DMS153 (cell line): Measurements from ENCODE around the gene SORBS1.
A peak's percentile ranks its signal among the peaks of the same experiment; 100 is the strongest.

Experiments
- DNase-seq: peaks from one replicate; lab custom pipeline; 2025; lab: John Stamatoyannopoulos, UW

The SORBS1 gene

DNA sequence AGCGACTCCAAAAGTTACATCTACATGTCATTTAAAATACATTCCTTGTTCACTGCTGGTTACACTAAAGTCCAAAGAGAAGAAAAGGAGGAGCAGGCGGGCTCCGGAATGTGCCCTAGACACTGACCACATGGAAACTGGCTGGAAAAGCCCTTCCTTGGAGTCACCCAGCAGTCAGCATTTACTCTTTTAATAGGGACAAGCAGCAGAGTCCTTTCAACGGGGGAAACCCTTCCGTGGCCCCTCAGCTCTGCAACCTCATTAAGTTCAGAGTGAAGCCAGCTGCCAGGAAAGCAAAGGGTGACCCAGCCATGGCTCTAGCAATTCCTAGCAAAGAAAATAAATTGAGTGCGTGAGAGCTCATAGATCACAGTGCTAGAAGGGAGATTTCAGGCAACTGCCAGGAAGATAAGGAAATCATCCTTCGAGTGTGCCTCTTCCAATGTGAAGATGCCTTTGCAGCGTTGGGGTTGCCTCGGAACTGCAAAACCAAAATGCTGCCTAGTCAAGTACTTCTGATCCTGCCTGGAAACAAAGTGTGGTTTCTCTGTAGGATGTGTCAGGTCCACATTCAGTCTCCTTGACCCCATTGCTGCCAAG, 101.6 kb downstream of the SORBS1 start:
- no peak for DNase-seq

DNA sequence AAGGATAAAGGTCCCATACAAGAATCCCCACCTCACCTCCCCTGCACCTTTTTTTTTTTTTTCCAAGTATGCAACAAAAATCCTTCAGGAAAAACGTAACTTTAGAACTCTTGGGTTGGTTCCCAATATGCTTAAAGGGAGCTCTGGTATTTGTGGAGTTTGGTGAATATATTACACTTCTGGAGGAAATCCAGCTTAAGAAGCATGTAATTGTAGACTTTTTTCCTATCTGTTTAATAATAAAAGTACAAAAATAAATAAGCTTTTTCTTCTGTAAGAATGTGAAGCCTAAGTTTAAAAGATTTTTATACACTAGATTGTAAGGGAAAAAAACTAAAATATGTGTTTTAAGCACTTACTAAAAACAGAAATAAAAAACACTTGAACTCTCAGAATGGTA, 102.3 kb downstream of the SORBS1 start:
- DNase-seq: no peak

DNA sequence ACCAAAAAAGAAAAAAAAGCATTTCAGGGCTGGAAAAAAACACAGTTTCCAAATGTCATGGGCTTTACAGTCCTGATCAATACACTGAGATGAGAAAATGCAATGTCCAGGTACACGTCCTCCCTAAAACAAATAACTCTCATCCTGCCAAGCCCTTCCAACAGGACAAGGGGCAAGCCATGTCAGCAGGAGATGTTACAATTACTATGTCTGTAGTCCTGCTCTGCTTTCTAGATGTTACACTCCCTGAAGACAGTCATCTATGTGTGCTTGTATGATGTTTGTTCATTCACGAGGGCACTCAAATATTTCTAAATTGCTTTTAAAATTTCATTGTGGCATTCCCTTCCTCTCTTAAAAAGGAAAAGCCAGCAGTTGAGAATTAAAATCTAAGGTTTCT, 103.2 kb downstream of the SORBS1 start:
- no peak for DNase-seq

DNA sequence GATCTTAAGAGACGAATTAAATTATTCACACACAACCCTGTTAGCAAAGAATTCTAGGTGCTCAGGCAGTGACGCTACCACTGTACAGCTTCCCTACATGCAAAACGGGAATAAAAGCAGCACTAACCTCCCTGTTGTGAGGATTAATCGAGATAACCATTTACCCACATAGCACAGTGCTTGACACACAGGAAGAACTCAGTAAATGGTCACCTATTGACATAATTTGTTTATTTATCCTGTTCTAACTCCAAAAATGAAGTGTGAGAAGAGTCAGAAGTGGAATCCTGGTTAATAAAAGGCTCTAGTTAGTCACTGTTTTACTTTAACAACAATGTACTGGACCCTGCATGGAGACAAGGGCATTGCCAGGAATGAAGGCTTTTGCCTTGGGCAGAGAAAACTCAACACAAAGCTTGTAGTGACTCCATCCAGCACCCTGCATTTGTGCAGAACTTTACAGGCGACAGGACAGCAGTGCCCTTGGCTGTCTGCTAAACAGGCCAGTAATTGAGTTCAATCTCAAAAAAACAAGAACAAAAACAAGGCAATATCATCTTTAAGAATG, 103.8 kb downstream of the SORBS1 start:
- DNase-seq: no peak

DNA sequence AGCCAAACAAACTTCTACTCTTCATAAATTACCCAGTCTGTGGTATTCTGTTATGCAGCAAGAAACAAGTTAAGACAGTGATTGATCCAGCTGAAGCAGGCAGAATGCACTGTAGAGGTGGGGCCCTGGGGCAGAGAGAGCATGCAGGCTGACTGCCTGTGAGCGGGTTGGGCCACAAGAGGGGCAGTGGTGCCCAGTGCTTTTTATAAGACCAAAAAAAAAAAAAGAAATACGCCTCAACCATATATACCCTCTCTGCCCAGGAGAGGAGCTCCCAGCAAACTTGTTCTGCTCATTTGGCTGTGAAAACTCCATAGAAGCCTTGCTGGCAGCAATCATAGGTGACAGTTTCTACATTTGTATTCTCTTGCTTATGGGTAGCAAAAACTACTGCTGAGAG, 104.7 kb downstream of the SORBS1 start:
- no peak for DNase-seq

DNA sequence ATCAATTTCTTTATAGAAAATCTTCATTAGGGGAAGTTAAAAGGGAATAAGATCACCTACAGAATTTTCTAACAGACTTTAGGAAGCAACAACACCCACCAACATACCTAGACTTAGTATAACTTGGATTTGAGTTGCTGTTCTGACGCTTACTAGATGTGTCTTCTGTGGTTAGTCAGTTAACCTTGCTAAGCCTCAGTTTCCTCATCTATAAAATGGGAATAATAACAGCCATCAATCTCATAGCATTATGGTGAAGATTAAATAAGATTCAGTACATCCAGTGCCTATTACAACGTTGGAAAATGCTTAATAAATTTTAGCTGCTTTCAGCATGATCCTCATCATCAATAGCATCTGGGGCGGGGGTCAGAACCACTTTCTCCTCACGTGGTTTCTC, 106.2 kb downstream of the SORBS1 start:
- no peak for DNase-seq

DNA sequence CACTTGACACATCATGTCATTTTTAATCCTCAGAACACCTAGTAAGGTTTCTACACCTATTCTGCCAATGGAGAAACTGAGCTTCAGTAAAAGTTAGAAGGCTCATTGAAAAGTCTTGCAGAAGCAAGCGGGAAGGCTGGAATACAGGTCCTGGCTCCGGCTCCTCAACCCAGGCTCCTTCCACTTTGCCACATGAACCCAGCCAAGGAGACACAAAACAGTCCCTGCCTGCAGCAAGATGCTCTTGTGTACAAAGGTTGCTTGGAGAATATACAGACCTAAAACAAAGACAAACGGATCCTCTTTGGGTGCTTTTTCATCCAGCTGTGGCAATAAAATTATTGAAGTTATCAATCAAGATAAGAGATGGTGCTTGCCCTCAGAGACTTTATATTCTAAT, 106.8 kb downstream of the SORBS1 start:
- DNase-seq: no peak

DNA sequence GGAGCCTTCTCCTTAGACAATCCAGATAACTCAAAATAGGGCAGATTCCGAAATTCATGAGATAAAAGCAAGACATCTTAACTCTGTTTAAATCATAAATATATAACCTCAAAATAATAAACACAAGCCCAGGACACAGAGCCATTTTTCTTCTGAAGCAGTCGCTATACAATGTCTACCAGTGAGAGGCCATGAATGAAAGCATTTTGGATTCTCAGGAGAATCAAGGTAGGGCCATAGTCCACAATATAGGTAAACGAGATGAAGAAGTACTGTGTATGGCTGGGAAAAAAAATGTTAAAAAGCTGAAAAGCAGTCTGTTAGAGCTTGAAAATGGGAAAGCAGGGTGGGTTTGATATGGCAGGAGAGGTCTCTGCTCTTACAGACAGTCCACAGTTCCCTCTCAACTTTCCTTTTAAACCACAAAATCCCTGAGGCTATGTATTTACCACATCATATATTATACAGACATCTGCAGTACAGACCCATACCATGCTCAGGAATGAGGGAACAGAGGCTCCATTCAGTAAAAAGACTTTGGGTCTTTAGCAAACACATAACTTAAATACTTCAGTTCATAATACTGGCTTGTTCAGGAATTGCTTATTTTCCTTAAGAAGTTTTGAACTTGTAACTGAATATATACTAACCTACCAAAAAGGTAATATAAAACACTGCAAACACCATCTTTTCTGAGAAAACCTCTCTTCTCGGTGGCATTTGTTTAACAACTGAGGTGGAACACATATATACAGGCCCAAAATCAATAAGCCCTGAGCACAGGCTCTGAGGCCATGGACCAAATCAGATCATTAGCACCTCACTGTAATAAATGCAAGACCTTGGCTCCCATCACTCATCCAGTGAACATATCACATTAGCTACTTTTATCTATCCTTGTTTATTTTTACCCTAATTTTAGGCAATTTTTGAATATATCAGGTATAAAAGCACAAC, 109.3 kb downstream of the SORBS1 start:
- DNase-seq: no peak

DNA sequence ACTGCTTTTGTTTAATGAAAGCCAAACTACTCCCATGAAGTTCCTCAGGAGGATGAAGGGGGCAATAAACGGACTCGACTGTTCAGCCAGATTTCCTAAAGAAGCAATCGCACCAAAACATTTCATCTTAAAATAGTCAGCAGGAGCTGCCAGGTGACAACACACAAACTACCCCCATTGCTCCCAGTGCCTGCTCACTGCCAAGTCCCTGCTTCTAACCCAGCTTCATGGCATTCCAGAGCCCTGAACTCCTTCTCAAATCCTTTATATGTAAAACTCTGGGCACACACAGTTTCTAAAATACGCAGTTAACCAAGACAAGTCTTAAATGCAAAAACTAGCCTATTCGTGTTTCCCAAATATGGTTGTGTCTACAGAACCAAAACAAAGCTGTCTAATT, 110.0 kb downstream of the SORBS1 start:
- DNase-seq: no peak

DNA sequence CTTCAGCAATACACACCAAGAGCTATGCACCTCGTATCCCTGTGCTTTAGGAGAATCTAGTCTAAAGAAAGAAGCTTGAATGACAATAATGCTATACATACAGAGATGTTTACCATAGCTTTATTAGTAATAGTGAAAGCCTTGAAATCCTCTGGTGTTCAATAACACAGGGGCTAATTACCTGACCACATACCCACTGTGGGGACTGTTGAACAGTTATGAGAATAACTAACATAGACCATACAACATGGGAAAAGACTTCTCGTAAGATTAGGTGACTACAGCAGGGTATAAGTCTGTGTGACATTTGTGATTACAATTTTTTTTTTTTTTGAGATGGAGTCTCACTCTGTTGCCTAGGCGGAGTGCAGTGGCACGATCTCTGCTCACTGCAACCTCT, 111.0 kb downstream of the SORBS1 start:
- DNase-seq: no peak

DNA sequence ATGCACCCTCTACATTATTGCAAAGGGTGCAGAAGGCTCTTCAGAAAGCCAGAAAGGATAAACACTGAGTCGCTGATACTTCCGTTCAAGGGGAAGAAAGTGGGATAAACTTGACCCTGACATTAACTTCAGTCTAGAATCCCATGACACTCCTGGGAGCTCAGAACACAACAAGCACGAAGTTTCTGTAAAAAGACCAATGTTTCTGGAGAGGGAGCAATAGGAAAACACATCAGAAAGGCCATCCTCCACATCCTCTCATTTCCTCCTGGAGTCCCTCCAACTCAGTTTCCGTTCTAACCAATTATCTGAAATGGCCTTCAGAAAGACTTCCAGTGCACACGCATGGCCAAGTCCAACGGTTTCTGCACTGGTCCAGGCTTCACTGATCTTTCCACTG, 113.5 kb downstream of the SORBS1 start:
- no peak for DNase-seq

DNA sequence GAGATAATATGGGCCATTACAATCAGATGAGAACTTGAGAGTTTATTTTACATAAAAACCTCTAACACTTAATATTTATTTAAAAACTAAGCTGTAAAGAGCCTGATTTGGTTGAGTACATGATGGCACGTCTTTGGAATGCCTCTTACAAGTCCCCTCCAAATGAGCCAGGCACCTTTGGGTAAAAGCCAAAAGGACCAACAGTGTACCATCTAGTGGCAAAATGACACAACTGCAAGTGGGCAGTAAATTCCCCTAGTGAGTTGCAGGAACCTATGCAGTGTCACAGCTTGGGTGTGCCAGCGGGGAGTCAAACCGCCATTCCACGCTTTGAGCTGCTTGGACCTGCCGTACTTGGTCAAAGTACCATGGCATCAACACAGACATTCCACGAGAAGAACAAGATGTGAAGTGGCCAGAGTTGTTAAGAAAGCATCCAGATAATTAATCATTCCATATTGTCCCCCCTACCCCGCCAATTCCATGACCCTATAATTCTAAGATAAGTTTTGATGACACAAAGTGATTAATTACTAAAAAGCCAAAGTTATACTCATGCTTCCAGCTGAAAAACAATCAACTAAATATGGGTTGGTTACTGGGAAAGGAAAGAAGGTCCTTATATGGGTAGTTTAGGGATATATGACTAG, 115.2 kb downstream of the SORBS1 start:
- DNase-seq: peak; percentile 17

DNA sequence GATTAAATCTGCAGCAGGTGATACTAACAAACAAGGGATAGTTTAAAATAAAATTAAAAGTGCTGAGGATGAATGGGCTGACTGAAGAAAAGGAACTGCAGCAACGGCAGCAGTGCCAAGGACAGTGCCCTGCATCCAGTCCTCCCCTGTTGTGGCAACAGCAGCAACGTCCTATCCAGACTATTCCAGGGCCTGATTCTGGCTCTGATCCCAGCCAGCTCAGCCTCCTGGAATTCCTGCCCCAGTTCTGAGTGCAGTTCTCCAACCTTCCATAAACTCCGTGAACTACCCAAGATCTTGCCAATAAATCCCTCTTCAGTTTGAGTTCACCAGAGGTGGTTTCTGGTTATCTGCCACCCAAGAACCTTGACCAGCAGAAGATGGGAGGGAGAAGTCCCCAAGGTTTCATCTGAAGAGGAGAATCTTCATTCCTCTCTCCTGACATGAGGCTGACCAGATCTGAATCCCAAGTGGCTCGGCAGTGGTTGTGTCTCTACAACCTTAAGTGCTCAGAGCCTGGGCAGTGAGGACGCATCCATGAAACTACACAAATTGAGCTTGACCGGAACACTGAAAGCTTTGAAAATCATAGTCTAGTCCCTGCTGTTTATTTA, 115.8 kb downstream of the SORBS1 start:
- DNase-seq: no peak

DNA sequence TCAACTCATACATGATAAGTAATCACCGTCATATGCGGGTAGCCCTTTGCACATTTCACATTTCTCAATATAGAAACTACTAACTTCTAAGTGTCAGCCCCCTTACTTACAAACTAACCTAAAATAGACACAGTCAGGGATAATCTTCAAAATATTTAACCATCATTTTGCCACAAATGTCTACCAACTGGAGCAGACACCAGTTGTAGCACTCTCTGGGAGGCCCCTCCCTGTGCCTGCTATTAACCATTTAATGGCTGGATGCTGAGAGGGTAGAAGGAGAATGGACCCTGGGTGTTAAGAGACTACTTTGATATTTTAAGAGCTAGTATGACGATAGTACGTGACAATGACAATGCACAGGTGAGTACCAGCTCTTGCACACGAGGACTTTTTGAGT, 116.4 kb downstream of the SORBS1 start:
- no peak for DNase-seq

DNA sequence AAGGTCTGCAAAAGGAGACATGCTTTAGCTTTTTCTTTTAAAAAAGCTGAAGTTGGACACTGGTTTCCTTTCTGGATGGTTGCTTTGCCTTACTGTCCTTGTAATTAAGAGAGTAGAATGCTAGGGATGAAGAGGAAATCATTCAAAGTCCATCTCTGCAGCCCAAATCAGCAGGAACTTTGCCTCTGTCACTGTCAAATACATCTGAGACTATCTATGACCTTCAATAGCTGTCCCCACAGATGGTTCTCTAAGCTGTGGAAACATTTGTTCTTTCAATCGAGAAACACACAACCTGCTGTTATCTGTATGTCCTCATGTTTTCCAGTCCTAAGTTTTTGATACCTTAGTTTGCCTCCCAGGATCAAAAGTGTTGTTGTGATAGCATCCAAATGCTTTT, 117.5 kb downstream of the SORBS1 start:
- no peak for DNase-seq

DNA sequence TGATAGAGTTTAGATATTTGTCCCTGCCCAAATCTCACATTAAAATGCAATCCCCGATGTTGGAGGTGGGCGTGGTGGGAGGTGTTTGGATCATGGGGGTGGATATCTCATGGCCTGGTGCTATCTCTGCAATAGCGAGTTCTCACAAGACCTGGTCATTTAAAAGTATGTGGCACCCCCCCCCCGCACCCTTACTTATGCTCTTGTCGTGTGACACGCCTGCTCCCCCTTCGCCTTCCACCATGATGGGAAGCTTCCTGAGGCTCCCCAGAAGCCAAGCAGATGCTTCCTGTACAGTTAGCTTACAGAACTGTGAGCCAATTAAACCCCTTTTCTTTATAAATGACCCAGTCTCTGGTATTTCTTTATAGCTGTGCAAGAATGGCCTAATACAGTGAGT, 118.8 kb downstream of the SORBS1 start:
- DNase-seq: no peak

DNA sequence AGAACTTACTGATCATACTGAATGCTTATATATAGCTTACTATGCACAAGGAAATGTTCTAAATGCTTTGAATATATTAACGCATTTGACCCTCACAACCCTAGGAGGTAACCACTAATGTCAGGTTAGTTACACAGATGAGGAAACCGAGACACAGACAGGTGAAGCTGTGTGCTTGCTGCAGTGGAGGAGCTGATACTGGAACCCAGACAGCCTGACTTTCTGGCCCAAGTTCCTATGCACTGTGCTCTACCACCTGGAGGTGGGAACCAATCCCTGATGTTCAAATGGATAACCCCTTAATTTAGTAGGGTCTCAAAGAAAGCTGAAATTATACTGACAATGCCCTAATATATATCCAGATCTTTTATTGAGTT, 119.6 kb downstream of the SORBS1 start:
- no peak for DNase-seq

DNA sequence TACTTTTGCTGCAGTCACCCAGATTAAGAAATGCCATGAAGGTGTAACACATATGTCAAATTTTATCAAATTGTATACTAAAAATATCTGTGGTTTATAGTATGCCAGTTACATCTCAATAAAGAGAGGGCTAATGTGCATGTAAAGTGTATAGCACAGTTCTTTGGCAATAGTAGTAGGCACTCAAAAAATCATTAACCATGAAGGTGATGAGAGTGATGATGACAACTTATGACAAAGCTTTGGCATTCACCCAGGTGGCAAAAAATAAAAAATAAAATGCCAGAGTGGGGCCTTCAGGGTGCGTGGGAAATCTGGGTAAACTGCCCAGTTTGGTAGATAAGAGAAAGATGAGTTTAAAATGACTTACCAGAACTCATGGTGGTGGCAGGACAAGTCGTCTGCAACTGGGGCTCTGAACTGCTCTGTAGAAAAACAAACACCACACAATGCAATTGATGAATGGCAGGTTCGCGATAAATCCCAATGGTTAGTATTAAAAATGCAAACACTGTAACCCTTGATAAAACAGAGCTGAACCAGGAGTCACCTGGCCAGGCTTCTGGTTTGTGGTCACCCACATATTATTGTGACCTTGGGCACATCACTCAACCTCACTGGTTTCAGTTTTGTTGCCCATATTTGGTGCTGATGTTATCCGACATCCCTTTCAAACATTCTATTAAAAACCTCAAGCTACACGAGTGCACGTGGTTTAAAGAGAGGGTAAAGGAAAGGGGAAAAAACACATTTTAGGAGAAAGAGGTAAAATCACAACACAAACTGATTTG, 120.2 kb downstream of the SORBS1 start:
- no peak for DNase-seq

DNA sequence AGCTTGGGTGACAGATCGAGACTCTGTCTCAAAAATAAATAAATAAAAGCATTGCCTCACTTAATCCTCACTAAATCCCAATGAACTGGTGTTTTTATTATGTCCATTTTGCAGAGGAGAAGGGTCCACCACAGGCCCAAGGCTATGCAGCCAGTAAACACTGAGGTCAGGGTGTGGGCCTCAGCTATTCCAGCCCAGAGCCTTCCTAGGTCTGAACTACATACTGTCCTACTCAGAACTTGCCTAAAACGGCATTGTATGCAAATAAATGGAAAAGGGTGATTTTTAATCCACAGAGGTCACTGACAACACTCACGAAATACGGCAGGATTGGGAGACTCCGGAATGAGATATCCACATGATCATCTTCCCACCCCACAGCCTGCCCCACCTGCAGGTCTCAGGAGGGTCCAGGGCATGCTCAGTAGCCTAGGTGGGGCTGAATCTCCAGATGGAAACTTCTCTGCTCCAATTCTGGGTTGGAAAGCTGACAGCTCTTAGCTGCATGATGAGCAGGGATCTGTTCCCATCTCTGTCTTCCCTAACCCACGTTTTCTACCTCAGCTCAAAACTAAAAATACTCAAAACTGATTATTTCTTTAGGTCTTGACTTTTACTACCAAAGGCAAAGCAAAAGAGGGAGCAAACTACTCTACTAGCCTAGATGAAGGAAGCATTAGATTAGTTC, 121.0 kb downstream of the SORBS1 start:
- no peak for DNase-seq

DNA sequence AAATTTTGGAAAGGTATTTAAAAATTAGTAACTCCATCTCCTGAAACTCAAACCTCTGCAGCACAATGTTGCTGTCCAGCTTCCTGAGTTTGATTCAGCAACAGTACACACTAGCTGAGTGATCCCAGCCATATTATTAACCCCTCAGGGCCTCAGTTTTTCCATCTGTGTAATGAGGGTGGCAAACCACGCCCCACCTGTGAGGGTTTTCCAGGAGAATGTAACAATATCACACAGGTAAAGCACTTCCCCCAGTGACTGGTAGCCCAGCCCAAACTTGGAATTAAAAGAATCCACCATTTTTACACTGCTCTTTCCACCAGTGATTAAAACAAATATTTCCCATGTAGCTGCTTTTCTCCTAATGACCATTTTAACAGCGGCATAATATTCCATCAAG, 122.4 kb downstream of the SORBS1 start:
- DNase-seq: no peak

DNA sequence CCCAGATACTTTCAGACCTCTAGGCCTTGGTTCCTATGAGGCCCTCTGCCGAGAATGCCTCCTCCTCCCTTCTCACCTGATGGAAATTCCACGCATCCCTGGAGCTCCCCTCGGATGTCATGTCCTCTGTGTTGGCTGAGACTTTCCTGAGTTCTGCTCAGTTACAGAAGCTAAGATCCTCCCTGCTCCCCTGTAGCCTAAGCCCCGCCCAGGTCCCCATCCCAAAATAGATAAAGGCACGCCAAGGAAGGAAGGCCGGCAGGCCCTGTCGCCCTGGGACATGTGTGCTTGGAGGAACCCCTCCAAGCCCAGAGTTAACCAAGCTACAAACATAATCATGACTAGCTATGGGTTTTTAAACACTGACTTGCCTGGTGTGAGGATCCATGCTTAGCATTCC, 123.5 kb downstream of the SORBS1 start:
- DNase-seq: no peak
